Activated CD4-positive, alpha-beta T cell treated with anti-CD3 and anti-CD28 coated beads for 36 hours (primary cell): ENCODE measurements around the gene LRRC8D. TPM values are rescaled to one million over a fixed set of nuclear protein-coding genes. Genes with fewer than 3 reads are reported as not detected.

Source experiments
- ATAC-seq: fragments of 200-7000 bp; cut with Tn5 transposase; one replicate; pipeline ENCODE4 v1.10.0; 2021; ENCODE audit warnings: mild to moderate bottlenecking, moderate library complexity
- CTCF ChIA-PET: fragments of 350-600 bp; sonication (Branson Sonifier 250); formaldehyde crosslinking; loops from one replicate; lab custom pipeline; 2021; ENCODE audit warnings: antibody characterized with exemption; lab: Charles Lee
- POLR2A ChIA-PET: fragments of 350-600 bp; sonication (Branson Sonifier 250); formaldehyde crosslinking; loops from one replicate; lab custom pipeline; 2021; ENCODE audit warnings: antibody characterized with exemption, inconsistent platforms; lab: Charles Lee
- DNase-seq: peaks from one replicate; pipeline ENCODE4 v3.0.0-alpha.2; 2020
- H3K27ac Mint-ChIP-seq: one replicate; pipeline ENCODE4 v1.8.0; 2021; ENCODE audit warnings: mixed read lengths
- H3K27me3 Mint-ChIP-seq: one replicate; pipeline ENCODE4 v1.8.0; 2021; ENCODE audit warnings: mixed read lengths
- H3K36me3 Mint-ChIP-seq: one replicate; pipeline ENCODE4 v1.8.0; 2021; ENCODE audit warnings: low read depth, mixed read lengths
- H3K4me1 Mint-ChIP-seq: one replicate; pipeline ENCODE4 v1.8.0; 2021; ENCODE audit warnings: mixed read lengths
- H3K4me3 Mint-ChIP-seq: one replicate; pipeline ENCODE4 v1.8.0; 2021; ENCODE audit warnings: mild to moderate bottlenecking, moderate library complexity, mixed read lengths
- H3K9me3 Mint-ChIP-seq: one replicate; pipeline ENCODE4 v1.8.0; 2021; ENCODE audit warnings: low read depth, mixed read lengths
- intact Hi-C, 2 experiments: fragments of 100-400 bp; cut with DNase I in 1 of 2; cut with micrococcal nuclease in 1 of 2; formaldehyde crosslinking; loops; one replicate each; pipeline versions ENCODE4 v1.14.2 to v1.15.1; 2022 to 2024; cut with DNase I, micrococcal nuclease
- total RNA-seq, 2 experiments: library from RNA; stranded (reverse); gene quantifications; one replicate each; pipeline ENCODE4 v1.2.3, GENCODE V29; 2021

LRRC8D gene
- total RNA-seq, 2 experiments from 2014 or later, result 24.3 to 30.0 TPM

DNA sequence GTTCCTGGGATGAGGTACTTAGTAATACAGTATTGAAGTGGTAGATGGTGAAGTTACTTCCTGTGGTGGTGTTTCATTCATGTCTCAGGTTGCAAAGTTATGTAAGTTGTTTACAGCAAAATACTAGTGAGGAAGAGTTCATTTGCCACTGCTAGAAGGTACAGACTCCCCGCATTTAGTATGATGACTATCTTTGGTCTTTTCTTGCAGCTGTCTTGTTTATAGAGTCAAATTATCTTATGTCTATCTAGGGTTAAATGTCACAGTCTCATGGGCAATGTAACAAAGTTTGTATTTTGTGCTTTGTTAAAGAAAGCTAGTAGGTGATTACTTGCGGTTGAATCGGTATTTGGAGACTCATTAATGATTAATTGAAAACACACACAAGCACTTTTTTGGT is 50.2 kb downstream of the LRRC8D start:
- H3K27me3 Mint-ChIP-seq, result no peaks in the 10 kb centered on the region
- intact Hi-C loops, result no loop called here
- DNase-seq (no peak), ATAC-seq (no peak)
- ChIA-PET POLR2A (no interaction called here), CTCF (interaction anchor here (0.7 to 1.5 kb wide), 5 partner anchors 10 to 442 kb away, joined by 3 to 7 read pairs (median 3); no protein-coding TSS in a partner anchor)
- H3K4me3 Mint-ChIP-seq, result no peak overlapping the region
- H3K4me1 Mint-ChIP-seq, result peaks cover 64% of the 10 kb centered on the region
- H3K9me3 Mint-ChIP-seq, result no peaks in the 10 kb centered on the region
- peaks cover 45% of the 10 kb centered on the region for H3K36me3 Mint-ChIP-seq
- peak overlapping the region; percentile 7 for H3K27ac Mint-ChIP-seq

DNA sequence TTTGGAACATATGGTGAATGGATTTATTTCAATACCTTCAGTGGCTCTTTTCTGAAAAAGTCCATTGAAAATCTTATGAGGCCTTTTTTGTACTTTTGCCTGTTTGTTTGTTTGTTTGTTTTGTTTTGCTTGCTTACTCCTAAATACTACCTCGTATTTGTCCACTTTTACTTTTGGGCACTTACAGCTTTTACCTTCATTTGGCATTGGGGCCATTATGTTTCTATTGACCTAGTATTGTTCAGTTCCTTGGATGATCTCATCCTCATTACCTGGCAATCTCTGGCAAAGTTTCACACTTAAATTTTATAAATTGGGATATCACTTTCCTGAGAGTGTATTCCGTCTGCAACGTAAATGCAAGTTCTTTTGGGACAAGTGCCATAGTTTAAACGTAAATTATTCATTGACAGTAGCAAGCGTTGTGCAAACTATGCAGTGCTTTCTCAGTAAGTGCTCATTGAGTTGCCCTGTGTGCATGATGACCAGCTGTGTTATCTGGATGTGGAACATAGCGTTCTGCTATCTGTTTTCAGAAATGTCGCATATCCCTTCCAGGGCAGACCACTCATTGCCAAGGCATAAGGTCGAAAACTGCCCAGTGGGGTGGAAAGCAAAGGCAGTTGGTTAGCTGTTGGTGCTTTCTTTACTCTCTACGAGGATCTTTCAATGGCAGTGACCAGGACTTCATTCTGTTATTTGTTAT is 51.1 kb downstream of the LRRC8D start:
- Mint-ChIP-seq H3K4me3 (no peak overlapping the region), H3K36me3 (peaks cover 46% of the 10 kb centered on the region), H3K9me3 (no peaks in the 10 kb centered on the region), H3K27ac (no peak overlapping the region), H3K4me1 (peaks cover 62% of the 10 kb centered on the region), H3K27me3 (no peaks in the 10 kb centered on the region)
- ChIA-PET POLR2A (interaction anchor here (0.7 kb wide), 1 partner anchor 53 kb away, joined by 3 read pairs; no protein-coding TSS in a partner anchor), CTCF (interaction anchor here (0.7 to 1.5 kb wide), 7 partner anchors 9 to 29 kb away, joined by 3 to 7 read pairs (median 3); no protein-coding TSS in a partner anchor)
- intact Hi-C loops, result no loop called here
- ATAC-seq (no peak), DNase-seq (no peak)

DNA sequence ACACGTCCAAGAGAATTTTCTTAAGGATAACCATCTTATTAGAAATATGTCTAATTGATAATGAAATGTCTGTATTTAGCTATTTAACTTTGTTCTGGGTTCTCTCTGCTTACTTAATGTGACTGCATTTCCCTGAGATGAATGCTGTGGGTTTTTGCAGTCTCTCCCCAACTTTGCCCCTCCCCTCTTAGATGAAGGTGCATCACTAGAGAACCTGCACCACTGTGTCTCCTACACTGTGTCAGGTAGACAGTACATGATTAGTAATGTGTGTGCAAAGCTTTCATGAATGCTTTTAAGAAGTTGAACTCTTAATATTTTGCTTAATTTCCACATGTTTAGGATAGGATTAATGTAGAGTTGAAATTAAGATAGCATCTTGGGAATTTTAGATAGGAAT is 51.7 kb downstream of the LRRC8D start:
- DNase-seq (no peak), ATAC-seq (no peak)
- H3K9me3 Mint-ChIP-seq, result no peaks in the 10 kb centered on the region
- ChIA-PET CTCF (interaction anchor here (1.2 to 1.3 kb wide), 2 partner anchors 9 to 30 kb away, joined by 3 to 4 read pairs; no protein-coding TSS in a partner anchor), POLR2A (interaction anchor here (0.7 kb wide), 1 partner anchor 54 kb away, joined by 3 read pairs; no protein-coding TSS in a partner anchor)
- no peak overlapping the region for H3K4me3 Mint-ChIP-seq
- peaks cover 57% of the 10 kb centered on the region for H3K4me1 Mint-ChIP-seq
- H3K36me3 Mint-ChIP-seq, result peaks cover 40% of the 10 kb centered on the region
- intact Hi-C loops, result no loop called here
- no peaks in the 10 kb centered on the region for H3K27me3 Mint-ChIP-seq
- no peak overlapping the region for H3K27ac Mint-ChIP-seq

DNA sequence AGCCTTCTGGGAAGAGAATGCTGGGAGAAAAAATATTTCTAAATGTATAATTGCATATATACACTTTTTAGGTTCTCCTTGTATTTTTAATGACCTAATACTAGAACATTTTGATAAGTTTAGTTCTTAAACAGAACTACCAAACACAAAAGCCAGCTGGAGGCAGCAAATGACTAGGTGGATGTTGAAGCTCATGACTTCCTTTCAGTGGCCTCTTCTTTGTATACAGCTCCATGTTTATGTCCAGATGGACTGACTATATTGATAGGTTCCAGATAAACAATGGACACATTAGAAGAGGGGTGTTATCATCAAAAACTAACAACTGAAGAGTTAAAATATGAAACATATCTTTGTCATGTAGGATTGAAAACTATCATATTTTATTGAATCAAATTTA is 52.5 kb downstream of the LRRC8D start:
- ChIA-PET CTCF (interaction anchor here (0.6 to 1.3 kb wide), 5 partner anchors 8 to 109 kb away, joined by 3 to 4 read pairs (median 3); no protein-coding TSS in a partner anchor), POLR2A (no interaction called here)
- Mint-ChIP-seq H3K27me3 (no peaks in the 10 kb centered on the region), H3K4me1 (peaks cover 63% of the 10 kb centered on the region), H3K36me3 (peaks cover 38% of the 10 kb centered on the region), H3K4me3 (no peak overlapping the region), H3K27ac (no peak overlapping the region), H3K9me3 (no peaks in the 10 kb centered on the region)
- ATAC-seq, result no peak
- no peak for DNase-seq
- intact Hi-C loops, result no loop called here

DNA sequence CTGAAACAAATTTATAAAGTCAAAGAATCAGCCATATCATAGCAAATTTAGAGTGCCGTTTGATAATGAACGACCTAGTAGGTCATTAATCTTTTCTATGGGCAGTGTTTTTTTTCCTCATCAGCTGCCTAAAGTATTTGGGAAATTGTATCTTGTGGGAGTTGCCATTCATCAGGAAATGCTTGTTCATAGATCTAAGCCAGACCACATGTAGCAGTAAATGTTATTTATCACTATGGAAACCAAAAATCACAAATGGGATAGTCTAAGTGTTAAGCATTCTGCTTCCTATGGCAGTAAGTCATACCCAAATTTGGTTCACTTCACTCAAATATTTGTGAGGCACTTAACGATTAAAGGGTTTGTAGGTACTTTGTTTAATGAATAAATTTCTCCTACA is 52.9 kb downstream of the LRRC8D start:
- no peak for DNase-seq
- Mint-ChIP-seq H3K4me1 (peaks cover 66% of the 10 kb centered on the region), H3K27me3 (no peaks in the 10 kb centered on the region), H3K36me3 (peaks cover 37% of the 10 kb centered on the region), H3K9me3 (no peaks in the 10 kb centered on the region), H3K4me3 (no peak overlapping the region), H3K27ac (no peak overlapping the region)
- ChIA-PET CTCF (interaction anchor here (1.2 kb wide), 1 partner anchor 10 kb away, joined by 3 read pairs; no protein-coding TSS in a partner anchor), POLR2A (no interaction called here)
- ATAC-seq, result no peak
- intact Hi-C loops, result no loop called here

DNA sequence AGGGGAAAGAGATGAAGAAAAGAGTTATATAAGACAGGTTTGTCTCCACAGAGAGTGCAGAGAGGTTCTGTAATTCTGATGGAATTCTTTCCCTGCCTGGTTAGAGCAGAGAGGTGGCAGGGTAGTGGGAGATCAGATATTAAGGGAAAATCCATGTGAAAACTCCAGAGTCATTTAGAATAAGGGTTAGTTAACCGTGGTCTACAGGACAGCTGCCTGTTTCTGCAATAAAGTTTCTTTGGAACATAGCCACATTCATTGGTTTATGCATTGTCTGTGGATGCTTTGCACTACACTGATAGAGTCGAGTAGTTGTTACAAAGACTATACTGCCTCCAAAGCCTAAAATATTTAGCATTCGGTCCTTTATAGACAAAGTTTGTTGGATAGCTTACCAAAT is 55.6 kb downstream of the LRRC8D start:
- ChIA-PET CTCF (interaction anchor here (0.7 to 1.8 kb wide), 3 partner anchors 12 to 15 kb away, joined by 3 to 7 read pairs (median 6); no protein-coding TSS in a partner anchor), POLR2A (interaction anchor here (0.6 kb wide), 1 partner anchor 39 kb away, joined by 3 read pairs; no protein-coding TSS in a partner anchor)
- ATAC-seq (no peak), DNase-seq (no peak)
- peaks cover 35% of the 10 kb centered on the region for H3K36me3 Mint-ChIP-seq
- peaks cover 61% of the 10 kb centered on the region for H3K4me1 Mint-ChIP-seq
- intact Hi-C loops, result no loop called here
- H3K27me3 Mint-ChIP-seq, result no peaks in the 10 kb centered on the region
- no peak overlapping the region for H3K27ac Mint-ChIP-seq
- H3K4me3 Mint-ChIP-seq, result no peak overlapping the region
- peaks cover 9% of the 10 kb centered on the region for H3K9me3 Mint-ChIP-seq

DNA sequence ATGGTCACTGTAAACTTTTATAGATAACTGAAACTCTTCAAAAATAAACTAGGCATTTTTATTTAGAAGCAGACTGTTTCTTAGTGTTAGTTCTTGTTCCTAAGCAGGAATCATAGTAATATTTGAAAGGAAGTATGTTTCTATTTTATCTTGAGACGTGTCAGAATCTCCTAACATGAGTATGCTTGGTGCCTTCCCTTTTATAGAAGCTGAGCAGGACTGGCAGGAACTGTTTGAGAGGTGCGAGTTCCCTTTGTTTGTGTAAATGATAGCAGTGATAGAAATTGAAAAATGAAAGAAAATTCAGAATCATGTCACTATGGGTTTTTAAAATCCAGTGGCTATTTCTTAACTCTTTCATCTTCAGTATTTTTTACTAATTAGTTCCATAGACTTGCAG is 56.9 kb downstream of the LRRC8D start:
- Mint-ChIP-seq H3K4me1 (peaks cover 56% of the 10 kb centered on the region), H3K36me3 (peaks cover 43% of the 10 kb centered on the region), H3K27ac (no peak overlapping the region), H3K27me3 (no peaks in the 10 kb centered on the region), H3K4me3 (no peak overlapping the region), H3K9me3 (peaks cover 9% of the 10 kb centered on the region)
- ChIA-PET CTCF (interaction anchor here (0.8 kb wide), 1 partner anchor 10 kb away, joined by 3 read pairs; no protein-coding TSS in a partner anchor), POLR2A (interaction anchor here (0.7 kb wide), 1 partner anchor 93 kb away, joined by 3 read pairs; no protein-coding TSS in a partner anchor)
- ATAC-seq, result peak; percentile 57
- no peak for DNase-seq
- intact Hi-C loops, result no loop called here

DNA sequence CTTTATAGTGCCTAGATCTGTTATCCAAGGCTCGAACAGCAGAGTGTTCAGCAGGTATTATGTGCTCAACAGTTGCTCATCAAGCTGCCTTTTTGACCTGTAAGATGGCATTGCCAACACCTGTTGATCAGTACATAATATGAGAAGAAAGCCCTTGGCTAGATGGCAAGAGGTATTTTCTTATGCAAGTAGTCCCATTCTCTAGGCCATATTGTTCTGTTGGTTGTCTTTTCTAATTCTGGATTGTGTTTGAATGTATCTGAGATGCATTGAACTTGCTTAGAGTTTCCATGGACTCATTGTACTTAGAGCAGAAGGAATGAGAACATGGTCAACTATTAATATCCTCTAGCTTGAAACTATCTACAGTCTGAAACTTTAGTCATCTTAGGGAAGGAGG is 57.4 kb downstream of the LRRC8D start:
- H3K4me1 Mint-ChIP-seq, result peaks cover 57% of the 10 kb centered on the region
- POLR2A ChIA-PET, result interaction anchor here (0.7 kb wide), 1 partner anchor 94 kb away, joined by 3 read pairs; no protein-coding TSS in a partner anchor
- intact Hi-C loops, result no loop called here
- no peak overlapping the region for H3K4me3 Mint-ChIP-seq
- no peak for ATAC-seq
- CTCF ChIA-PET, result interaction anchor here (0.8 kb wide), 1 partner anchor 10 kb away, joined by 3 read pairs; no protein-coding TSS in a partner anchor
- DNase-seq, result no peak
- peaks cover 9% of the 10 kb centered on the region for H3K9me3 Mint-ChIP-seq
- peak overlapping the region; percentile 45 for H3K27ac Mint-ChIP-seq
- H3K27me3 Mint-ChIP-seq, result no peaks in the 10 kb centered on the region
- peaks cover 44% of the 10 kb centered on the region for H3K36me3 Mint-ChIP-seq

DNA sequence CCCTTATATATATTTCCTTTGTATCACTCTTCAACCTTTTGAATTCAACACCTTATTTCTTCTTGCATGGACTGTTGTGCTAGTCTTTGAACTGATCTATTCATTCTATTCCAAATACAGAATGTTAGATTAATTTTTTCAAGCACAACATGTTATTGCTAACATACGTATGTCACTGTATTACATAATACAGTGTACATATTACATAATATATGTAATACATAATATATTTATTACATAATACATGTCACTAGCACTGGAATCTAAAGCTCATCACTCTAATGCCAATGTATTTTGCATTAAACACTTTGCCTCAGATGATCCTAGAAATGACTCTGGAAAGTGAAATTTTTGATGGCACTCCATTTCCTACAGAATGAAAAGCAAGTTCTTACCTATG is 59.8 kb downstream of the LRRC8D start:
- no peak for DNase-seq
- Mint-ChIP-seq H3K27ac (no peak overlapping the region), H3K27me3 (no peaks in the 10 kb centered on the region), H3K4me1 (peaks cover 52% of the 10 kb centered on the region), H3K4me3 (no peak overlapping the region), H3K36me3 (peaks cover 46% of the 10 kb centered on the region), H3K9me3 (peaks cover 9% of the 10 kb centered on the region)
- no peak for ATAC-seq
- CTCF ChIA-PET, result interaction anchor here (0.6 to 1.5 kb wide), 3 partner anchors 9 to 86 kb away, joined by 3 to 4 read pairs (median 3); no protein-coding TSS in a partner anchor
- intact Hi-C loops, result no loop called here
- POLR2A ChIA-PET, result no interaction called here

DNA sequence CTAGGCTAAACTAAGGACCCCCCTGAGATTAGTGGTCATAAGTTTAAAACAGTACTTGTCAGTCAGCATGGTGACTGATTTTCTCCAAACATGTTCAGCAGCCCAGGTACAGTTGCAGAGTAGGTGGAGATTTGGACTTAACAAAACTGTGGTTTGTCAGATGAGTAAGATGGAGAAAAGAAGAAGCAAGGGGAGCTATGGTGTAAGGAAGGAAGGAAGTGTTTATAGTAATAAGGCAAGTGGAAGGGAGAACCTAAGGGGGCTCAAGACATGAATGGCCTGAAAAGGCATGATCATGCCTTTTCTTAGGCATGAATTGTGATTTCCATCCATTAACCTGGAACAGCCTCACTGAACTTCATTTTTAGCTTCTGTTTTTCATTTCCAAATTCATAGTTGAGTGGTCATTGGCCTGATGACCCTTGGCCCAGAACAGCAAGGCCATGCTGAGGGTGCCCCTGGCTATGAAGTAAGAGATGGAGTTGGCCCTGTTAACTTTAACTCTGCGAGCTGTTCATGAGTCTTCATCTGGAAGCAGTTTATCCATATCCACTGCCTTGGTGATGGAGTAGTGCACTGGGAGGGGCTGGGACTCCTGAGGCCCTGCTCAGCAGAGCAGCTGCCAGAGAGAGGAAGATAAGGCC is 60.7 kb downstream of the LRRC8D start:
- H3K4me3 Mint-ChIP-seq, result no peak overlapping the region
- peaks cover 40% of the 10 kb centered on the region for H3K36me3 Mint-ChIP-seq
- H3K27ac Mint-ChIP-seq, result peak overlapping the region; percentile 20
- peaks cover 9% of the 10 kb centered on the region for H3K9me3 Mint-ChIP-seq
- peaks cover 46% of the 10 kb centered on the region for H3K4me1 Mint-ChIP-seq
- no peaks in the 10 kb centered on the region for H3K27me3 Mint-ChIP-seq
- POLR2A ChIA-PET, result no interaction called here
- peak; percentile 89 for ATAC-seq
- intact Hi-C loops, result no loop called here
- DNase-seq, result no peak
- CTCF ChIA-PET, result interaction anchor here (1.3 to 1.7 kb wide), 4 partner anchors 9 to 20 kb away, joined by 3 to 4 read pairs (median 4); no protein-coding TSS in a partner anchor
